Activated CD4-positive, alpha-beta memory T cell treated with anti-CD3 and anti-CD28 coated beads, Interleukin-2, amount 10 ng/mL, durations not matched to agents 7 days and 5 days (primary cell): ENCODE results near the gene CACNA2D3. TPM values are rescaled to one million over a fixed set of nuclear protein-coding genes. Genes with fewer than 3 reads are reported as not detected.

Source experiments
- CTCF ChIA-PET: fragments of 350-600 bp; sonication (Branson Sonifier 250); formaldehyde crosslinking; loops from one replicate; lab custom pipeline; 2021; ENCODE audit warnings: antibody characterized with exemption, inconsistent platforms; lab: Charles Lee
- POLR2A ChIA-PET: fragments of 350-600 bp; sonication (Branson Sonifier 250); formaldehyde crosslinking; loops from one replicate; lab custom pipeline; 2021; ENCODE audit warnings: antibody characterized with exemption; lab: Charles Lee
- DNase-seq: peaks from one replicate; pipeline ENCODE4 v3.0.0-alpha.2; 2020
- H3K27ac Mint-ChIP-seq: one replicate; pipeline ENCODE4 v1.8.0; 2021; ENCODE audit warnings: mild to moderate bottlenecking, mixed read lengths
- H3K27me3 Mint-ChIP-seq: one replicate; pipeline ENCODE4 v1.8.0; 2021; ENCODE audit warnings: mixed read lengths
- H3K36me3 Mint-ChIP-seq: one replicate; pipeline ENCODE4 v1.8.0; 2021; ENCODE audit warnings: low read depth, mixed read lengths
- H3K4me1 Mint-ChIP-seq: one replicate; pipeline ENCODE4 v1.8.0; 2021; ENCODE audit warnings: mixed read lengths
- H3K4me3 Mint-ChIP-seq: one replicate; pipeline ENCODE4 v1.8.0; 2021; ENCODE audit warnings: mild to moderate bottlenecking, mixed read lengths
- H3K9me3 Mint-ChIP-seq: one replicate; pipeline ENCODE4 v1.8.0; 2021; ENCODE audit warnings: mixed read lengths
- total RNA-seq, 2 experiments: library from RNA; stranded (reverse); gene quantifications; one replicate each; pipeline ENCODE4 v1.2.3, GENCODE V29; 2021

The CACNA2D3 gene
- total RNA-seq, 2 experiments from 2014 or later = not detected

DNA sequence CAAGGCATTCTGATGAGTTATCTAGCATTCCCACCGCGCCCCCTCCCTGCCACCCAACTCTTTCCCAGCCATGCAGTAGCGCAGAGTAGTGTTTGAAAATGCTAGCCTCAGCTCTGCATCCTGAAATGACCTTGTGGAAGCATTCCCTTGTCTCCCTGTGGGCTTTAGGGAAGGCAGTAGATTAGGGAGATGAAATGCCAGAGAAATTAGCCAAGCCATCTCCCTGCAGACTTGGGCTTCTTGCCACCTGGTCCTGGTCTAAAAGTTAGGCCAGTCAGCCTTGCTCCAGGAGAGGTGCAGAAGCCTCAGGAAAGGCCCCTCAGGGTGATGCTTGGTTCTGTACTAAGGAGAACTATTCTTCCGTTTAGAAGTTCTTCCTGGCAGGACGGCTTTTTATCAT lies 231.2 kb downstream of the CACNA2D3 start:
- no peak overlapping the region for H3K4me3 Mint-ChIP-seq
- H3K4me1 Mint-ChIP-seq = no peaks in the 10 kb centered on the region
- ChIA-PET CTCF (no interaction called here), POLR2A (no interaction called here)
- peaks cover 6% of the 10 kb centered on the region for H3K9me3 Mint-ChIP-seq
- H3K27me3 Mint-ChIP-seq = no peaks in the 10 kb centered on the region
- H3K27ac Mint-ChIP-seq = no peak overlapping the region
- no peaks in the 10 kb centered on the region for H3K36me3 Mint-ChIP-seq
- DNase-seq = no peak

DNA sequence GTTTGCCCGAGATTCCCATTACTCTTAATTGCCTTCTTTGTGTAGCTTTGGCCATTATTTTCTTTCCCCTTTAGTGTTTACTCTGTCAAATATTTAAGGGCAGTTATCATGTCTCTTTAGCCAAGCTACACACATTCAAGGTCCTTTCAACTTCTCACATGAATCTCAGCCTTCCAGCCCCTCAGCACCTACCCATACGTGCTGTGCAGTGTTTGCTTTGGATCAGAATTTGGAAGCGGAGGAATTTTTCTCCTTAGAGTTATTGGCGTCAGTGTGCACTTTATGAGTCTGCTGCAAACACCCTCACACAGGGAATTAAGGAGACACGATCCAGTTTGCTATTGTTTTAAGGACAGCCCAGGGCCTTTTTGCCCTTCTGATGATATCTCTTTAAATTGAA lies 231.6 kb downstream of the CACNA2D3 start:
- Mint-ChIP-seq H3K4me3 (no peak overlapping the region), H3K4me1 (no peaks in the 10 kb centered on the region), H3K27ac (no peak overlapping the region), H3K27me3 (no peaks in the 10 kb centered on the region), H3K36me3 (no peaks in the 10 kb centered on the region), H3K9me3 (peaks cover 6% of the 10 kb centered on the region)
- ChIA-PET POLR2A (no interaction called here), CTCF (no interaction called here)
- no peak for DNase-seq

DNA sequence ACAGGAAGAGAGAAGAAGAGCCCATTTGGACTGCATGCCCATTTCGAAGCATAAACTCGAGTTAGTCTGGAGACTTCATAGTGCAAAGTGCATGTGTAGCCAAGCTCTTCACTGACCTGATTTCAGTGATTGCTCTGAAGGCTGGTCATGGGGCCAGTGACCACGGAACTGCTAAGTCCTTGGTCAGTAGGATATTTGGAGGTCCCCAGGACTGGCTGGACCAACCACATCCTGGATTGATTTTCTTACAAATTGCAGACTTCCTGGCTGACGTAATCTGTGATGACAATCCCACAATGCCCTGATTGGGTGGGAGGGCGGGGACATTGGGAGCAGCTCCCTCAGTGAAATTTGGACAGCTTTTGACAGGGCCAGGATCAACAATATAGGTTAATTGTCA lies 233.4 kb downstream of the CACNA2D3 start:
- no peaks in the 10 kb centered on the region for H3K4me1 Mint-ChIP-seq
- CTCF ChIA-PET = no interaction called here
- no peak overlapping the region for H3K4me3 Mint-ChIP-seq
- H3K27me3 Mint-ChIP-seq = no peaks in the 10 kb centered on the region
- no peak overlapping the region for H3K27ac Mint-ChIP-seq
- no peaks in the 10 kb centered on the region for H3K36me3 Mint-ChIP-seq
- POLR2A ChIA-PET = no interaction called here
- H3K9me3 Mint-ChIP-seq = peaks cover 6% of the 10 kb centered on the region
- no peak for DNase-seq

DNA sequence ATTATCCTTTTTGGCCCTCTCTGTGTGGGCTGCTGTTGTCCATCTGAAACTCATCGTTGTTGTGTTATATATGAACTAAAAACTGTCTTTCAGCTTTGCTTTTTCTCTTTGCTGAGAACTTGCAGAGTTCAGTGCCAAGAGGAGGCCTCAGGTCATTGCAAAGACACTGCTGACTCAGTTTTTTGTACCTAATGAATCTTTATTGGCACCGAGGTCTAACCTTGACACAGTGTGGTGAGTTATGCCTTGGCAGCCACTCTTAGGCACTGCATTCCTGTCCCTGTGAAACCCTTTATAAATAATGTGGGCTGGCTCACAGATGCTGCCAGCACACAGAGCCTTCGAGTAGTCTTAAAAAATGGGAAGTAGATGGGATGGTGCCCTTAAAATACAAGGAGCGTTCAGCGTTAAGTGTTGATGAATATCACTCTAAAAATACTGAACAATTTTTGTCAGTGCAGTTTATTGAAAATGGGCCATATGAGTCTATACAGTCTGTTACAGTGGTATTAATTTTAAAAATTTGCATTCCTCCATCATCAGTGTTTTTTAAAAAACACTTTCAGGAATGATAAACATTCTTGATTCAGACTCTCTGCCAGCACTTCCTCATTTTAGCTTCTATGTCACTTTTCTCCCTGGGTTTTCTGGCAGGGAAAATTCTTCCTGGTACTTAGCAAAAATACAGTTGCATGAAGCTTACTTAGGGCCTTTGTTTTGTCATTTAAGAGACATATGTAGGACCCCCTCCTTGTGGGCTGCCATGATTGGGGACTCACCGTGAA lies 234.1 kb downstream of the CACNA2D3 start:
- H3K9me3 Mint-ChIP-seq = peaks cover 2% of the 10 kb centered on the region
- POLR2A ChIA-PET = no interaction called here
- no peaks in the 10 kb centered on the region for H3K36me3 Mint-ChIP-seq
- CTCF ChIA-PET = no interaction called here
- no peaks in the 10 kb centered on the region for H3K4me1 Mint-ChIP-seq
- H3K27ac Mint-ChIP-seq = no peak overlapping the region
- no peak for DNase-seq
- no peaks in the 10 kb centered on the region for H3K27me3 Mint-ChIP-seq
- no peak overlapping the region for H3K4me3 Mint-ChIP-seq

DNA sequence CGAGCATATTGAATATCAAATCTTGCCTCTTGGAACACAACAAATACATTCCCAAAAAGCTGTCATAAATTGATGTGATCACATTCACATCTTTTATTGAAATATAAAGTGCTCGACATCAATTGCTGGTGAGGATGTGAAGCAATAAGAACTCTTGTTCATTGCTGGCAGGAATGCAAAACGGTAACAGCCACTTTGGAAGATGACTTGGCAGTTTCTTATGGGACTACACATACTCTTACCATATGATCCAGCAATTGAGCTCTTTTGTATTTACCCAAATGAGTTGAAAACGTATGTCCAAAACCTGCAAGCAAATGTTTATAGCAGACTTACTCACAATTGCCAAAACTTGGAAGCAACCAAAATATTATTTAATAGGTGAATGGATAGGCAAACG lies 234.9 kb downstream of the CACNA2D3 start:
- POLR2A ChIA-PET = no interaction called here
- no peak overlapping the region for H3K27ac Mint-ChIP-seq
- H3K9me3 Mint-ChIP-seq = peaks cover 2% of the 10 kb centered on the region
- no peaks in the 10 kb centered on the region for H3K36me3 Mint-ChIP-seq
- no peak for DNase-seq
- H3K4me1 Mint-ChIP-seq = no peaks in the 10 kb centered on the region
- no peaks in the 10 kb centered on the region for H3K27me3 Mint-ChIP-seq
- H3K4me3 Mint-ChIP-seq = no peak overlapping the region
- CTCF ChIA-PET = no interaction called here

DNA sequence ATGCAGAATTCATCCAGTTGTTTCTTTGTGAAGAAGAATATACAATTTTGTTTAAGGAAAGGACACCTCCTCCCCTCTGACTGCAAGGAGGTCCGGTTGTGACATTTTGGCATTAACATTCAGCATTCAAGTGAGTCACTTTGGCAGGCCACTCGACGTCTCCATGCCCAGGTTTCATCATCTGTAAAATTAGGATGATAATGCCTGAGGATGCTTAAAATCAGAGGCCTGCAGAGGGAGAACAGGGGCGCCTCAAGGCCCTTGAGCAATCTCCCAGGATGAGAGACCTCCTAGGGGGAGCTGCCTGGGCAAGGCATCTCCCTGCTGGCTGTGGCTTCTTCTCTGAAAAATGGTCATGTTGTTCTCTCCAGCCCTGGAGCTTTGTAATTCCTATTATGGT lies 236.0 kb downstream of the CACNA2D3 start:
- no peak for DNase-seq
- H3K4me1 Mint-ChIP-seq = no peaks in the 10 kb centered on the region
- H3K27ac Mint-ChIP-seq = no peak overlapping the region
- no peak overlapping the region for H3K4me3 Mint-ChIP-seq
- POLR2A ChIA-PET = no interaction called here
- CTCF ChIA-PET = no interaction called here
- peaks cover 2% of the 10 kb centered on the region for H3K9me3 Mint-ChIP-seq
- H3K36me3 Mint-ChIP-seq = no peaks in the 10 kb centered on the region
- H3K27me3 Mint-ChIP-seq = no peaks in the 10 kb centered on the region

DNA sequence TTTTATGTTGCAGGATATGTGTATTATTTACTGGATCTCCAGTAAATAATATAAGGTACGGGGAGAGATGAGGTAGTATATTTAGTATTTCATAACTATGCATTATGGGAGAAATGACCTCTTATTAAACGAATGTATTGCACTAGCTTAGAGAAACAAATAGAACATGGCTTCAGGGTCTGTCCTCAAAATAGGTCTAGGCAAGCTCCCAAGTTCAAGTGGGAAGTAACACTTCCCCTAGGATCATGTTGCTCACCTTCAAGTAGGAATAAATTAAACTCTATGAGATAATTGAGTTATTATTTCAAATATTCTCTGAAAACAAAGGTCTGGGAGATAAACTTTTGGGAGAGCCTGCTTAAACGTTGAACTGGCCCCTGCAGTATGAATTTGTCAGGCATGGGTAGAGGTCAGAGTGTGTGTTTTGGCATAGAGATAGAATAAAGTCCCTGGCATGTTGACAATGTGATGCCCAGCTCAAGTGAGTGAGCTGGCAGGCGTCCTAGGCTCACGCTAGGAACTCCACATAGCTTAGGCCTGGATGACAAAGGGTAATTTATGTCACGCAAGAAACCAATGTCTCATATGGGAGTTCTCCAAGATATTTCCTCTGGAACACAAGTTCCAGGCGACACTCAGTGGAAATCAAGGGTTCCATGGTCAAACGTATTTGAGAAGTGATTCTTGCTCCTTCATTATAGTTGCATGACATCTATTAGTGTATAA lies 236.8 kb downstream of the CACNA2D3 start:
- H3K27ac Mint-ChIP-seq = no peak overlapping the region
- no peaks in the 10 kb centered on the region for H3K27me3 Mint-ChIP-seq
- peaks cover 2% of the 10 kb centered on the region for H3K9me3 Mint-ChIP-seq
- H3K4me3 Mint-ChIP-seq = no peak overlapping the region
- POLR2A ChIA-PET = no interaction called here
- no peak for DNase-seq
- no peaks in the 10 kb centered on the region for H3K4me1 Mint-ChIP-seq
- H3K36me3 Mint-ChIP-seq = no peaks in the 10 kb centered on the region
- CTCF ChIA-PET = no interaction called here

DNA sequence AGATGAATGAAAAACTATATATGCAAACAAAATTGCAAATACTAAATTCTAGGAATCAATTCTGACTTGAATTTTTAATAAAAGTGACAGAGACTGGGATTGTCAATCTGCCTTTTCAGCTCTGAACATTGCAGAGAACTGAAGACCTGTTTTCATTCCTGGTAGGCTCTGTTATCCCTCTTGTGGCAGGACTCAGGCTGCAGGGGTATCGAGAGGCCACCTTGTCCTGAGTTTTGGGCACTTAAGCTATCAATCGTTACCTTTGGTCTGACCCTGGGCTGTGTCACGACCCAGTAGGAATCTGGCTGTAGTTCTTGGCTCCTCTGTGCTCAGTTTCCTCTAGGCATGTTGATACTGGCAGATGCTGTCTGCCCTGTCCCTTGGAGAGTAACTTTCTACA lies 238.0 kb downstream of the CACNA2D3 start:
- no peaks in the 10 kb centered on the region for H3K9me3 Mint-ChIP-seq

DNA sequence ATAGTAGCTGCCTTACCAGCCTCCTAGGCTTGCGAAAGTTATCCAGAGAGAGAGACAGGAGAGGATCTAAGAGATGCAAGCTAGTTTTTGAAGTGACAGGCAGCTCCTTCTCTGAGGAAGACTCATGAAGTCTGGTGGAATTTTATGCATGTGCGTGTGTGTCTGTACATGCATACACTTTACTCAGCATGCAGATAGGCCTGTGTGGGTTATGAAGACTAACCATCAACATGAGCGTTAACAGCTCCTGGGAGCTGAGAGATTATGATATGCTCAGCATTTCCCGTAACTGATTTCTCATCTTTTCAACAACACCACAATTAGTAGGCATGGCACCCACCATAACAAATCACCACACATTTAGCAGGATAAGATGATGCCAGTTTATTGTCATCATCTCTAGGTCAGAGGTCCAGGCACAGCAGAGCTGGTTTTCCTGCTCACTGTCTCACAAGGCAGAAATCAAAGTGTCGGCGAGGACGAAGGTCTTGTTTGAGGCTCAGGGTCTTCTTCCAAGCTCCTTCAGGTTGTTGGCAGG lies 239.5 kb downstream of the CACNA2D3 start:
- Mint-ChIP-seq H3K36me3 (no peaks in the 10 kb centered on the region), H3K27ac (no peak overlapping the region), H3K4me1 (no peaks in the 10 kb centered on the region), H3K27me3 (no peaks in the 10 kb centered on the region), H3K9me3 (no peaks in the 10 kb centered on the region), H3K4me3 (no peak overlapping the region)
- ChIA-PET CTCF (interaction anchor here (1.3 kb wide), 1 partner anchor 423 kb away, joined by 5 read pairs; no protein-coding TSS in a partner anchor), POLR2A (no interaction called here)
- DNase-seq = no peak

More for the DNA sequence above, 238.0 kb downstream of the CACNA2D3 start:
- Mint-ChIP-seq H3K4me1 (no peaks in the 10 kb centered on the region), H3K27me3 (no peaks in the 10 kb centered on the region), H3K27ac (no peak overlapping the region), H3K4me3 (no peak overlapping the region), H3K36me3 (no peaks in the 10 kb centered on the region)
- no peak for DNase-seq
- CTCF ChIA-PET = no interaction called here
- POLR2A ChIA-PET = no interaction called here

DNA sequence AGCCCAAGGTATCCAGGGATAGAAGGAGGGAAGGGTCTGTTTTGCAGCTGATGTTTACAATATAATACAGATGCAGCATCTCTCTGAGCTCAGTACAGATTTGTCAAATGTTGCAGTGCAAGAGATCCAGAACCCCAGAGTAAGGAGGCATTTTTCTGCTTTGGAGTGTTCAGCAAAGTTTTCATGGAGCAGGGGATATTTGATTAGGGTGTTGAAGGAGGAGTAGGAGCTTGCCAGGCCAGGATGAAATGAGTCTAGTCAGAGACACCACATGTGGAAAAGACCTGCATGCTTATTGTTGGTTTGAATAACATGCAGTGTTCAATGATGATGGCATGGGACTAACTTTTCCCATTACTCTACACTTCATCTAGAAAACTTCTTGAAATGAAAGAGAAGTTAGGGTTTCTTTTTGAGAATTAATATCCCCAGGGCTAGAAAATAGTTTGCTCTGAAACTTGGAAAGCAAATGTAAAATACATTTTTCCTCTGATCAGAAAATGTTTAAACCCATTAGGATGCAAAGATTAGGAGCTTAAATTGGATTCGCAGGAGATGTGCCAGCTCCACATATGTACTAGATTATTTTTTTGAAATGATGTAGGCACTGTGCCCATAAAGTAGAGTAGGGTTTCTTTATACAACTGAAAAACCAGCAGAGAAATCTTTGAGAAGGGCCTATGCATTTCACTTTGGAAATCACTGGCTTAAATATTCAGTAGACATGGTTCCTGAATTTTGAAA lies 243.8 kb downstream of the CACNA2D3 start:
- Mint-ChIP-seq H3K4me3 (no peak overlapping the region), H3K27ac (no peak overlapping the region), H3K4me1 (no peaks in the 10 kb centered on the region), H3K27me3 (no peaks in the 10 kb centered on the region), H3K36me3 (no peaks in the 10 kb centered on the region), H3K9me3 (no peaks in the 10 kb centered on the region)
- CTCF ChIA-PET = no interaction called here
- no peak for DNase-seq
- POLR2A ChIA-PET = no interaction called here

DNA sequence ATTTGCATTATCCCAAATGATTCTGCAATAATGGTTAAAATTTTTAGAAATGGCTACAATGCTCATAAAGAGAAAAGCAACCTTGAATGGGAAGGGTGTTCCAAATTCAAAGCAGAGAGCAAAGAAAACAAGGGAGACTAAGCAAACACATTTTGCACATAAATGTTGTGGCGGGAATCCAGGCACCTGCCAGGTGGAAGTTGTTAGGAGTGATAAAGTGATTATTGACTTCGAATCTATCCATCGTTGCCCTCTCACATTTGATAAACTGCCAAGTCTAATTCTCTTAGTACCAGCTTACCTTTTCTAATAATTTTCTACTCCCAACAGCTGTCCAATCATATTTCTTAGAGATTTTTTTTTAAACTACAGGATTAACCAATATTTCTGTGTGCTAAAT lies 244.5 kb downstream of the CACNA2D3 start:
- no peaks in the 10 kb centered on the region for H3K36me3 Mint-ChIP-seq
- POLR2A ChIA-PET = no interaction called here
- H3K4me3 Mint-ChIP-seq = no peak overlapping the region
- H3K27me3 Mint-ChIP-seq = no peaks in the 10 kb centered on the region
- no peak overlapping the region for H3K27ac Mint-ChIP-seq
- H3K9me3 Mint-ChIP-seq = no peaks in the 10 kb centered on the region
- DNase-seq = no peak
- CTCF ChIA-PET = no interaction called here
- H3K4me1 Mint-ChIP-seq = no peaks in the 10 kb centered on the region

DNA sequence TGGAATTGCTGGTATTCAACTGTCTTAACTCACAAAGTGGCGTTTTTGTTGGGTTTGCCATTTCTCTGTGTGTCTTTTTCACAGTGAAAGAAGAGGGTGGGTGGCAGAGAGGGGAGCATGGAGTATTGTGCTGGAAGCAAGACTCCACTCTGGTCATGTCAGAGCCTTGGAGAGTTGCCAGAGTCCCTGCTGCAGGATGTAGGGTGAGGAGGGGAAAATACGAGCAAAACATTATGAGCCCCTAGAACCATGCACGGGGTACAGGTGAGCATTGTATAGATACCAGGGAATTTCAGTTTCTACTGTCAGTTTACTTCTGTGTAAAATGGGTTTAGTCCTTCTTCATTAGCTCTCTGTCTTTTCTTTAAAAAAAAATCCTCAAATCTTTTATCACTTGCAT lies 249.9 kb downstream of the CACNA2D3 start:
- ChIA-PET CTCF (no interaction called here), POLR2A (no interaction called here)

DNA sequence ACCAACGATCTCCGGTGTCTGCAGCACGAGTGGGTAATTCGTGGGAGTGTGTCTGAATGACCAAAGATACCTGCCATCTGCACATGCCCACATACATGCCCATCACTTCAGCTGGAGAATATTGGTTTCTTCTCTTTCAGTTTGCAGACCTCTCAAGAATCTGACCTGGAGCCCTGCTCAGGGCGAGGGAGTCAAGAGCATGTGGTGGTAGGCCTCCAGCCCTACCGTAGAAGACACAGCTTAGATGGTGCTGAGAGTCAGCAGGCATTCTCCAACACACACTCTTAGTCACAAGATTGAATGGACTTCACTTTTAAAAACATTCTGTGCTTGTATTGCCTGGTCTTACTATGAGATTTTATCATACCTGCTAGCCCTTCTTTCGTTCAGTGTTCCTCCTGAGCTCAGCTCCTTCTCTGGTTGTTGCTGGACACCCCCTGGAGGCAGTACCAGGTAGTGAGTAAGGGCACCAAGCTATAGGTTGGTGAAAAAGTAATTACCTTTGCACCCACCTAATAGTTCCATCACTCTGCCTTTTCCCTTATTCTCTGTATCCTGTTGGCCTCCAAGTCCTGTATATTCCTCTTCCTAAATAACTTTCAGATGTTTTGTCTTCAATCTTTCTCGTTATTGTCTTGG lies 252.0 kb downstream of the CACNA2D3 start:
- Mint-ChIP-seq H3K27me3 (no peaks in the 10 kb centered on the region), H3K27ac (no peak overlapping the region), H3K9me3 (no peaks in the 10 kb centered on the region), H3K4me1 (no peaks in the 10 kb centered on the region), H3K36me3 (no peaks in the 10 kb centered on the region), H3K4me3 (no peak overlapping the region)
- POLR2A ChIA-PET = no interaction called here
- CTCF ChIA-PET = interaction anchor here (0.7 to 1.2 kb wide), 2 partner anchors 308 to 436 kb away, joined by 3 to 14 read pairs; no protein-coding TSS in a partner anchor
- no peak for DNase-seq

More for the DNA sequence above, 249.9 kb downstream of the CACNA2D3 start:
- no peaks in the 10 kb centered on the region for H3K36me3 Mint-ChIP-seq
- H3K9me3 Mint-ChIP-seq = no peaks in the 10 kb centered on the region
- H3K27me3 Mint-ChIP-seq = no peaks in the 10 kb centered on the region
- no peak overlapping the region for H3K27ac Mint-ChIP-seq
- no peaks in the 10 kb centered on the region for H3K4me1 Mint-ChIP-seq
- H3K4me3 Mint-ChIP-seq = no peak overlapping the region
- DNase-seq = no peak
